GM15510 (cell line): ENCODE measurements around the gene DAD1.

Source experiments
- POLR2A ChIP-seq: IDR thresholded peaks from 3 replicates; pipeline ENCODE4 v1.6.1; 2011; ENCODE audit warnings: borderline replicate concordance; ENCODE audit not compliant: insufficient read length; ENCODE audit errors: extremely low read depth

The DAD1 gene

DNA sequence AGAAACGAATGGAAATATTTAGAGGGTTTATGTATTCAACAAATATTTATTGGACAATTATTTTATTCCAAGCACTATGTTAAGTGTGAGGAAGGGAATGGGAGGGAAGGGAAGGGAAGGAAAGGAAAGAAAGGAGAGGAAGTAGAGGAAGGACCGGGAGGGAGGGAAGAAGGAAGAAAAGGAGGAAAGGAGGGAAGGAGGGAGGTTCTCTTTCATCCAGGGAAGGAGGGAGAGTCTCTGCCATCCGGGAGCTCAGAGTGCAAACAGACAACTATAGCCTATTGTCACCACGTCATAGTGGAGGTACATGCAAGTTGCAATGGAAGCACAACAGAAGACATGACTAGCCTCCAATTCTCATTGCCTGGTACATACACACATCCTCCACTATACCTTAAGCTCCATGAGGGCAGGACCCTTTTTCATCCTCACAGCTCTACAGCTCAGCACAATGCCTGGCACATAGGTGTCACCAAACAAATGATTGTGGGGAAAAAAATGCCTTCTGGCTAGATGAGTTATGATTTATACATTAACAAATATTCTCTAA lies 48.1 kb downstream of the DAD1 start:
- no peak for TF ChIP-seq POLR2A

DNA sequence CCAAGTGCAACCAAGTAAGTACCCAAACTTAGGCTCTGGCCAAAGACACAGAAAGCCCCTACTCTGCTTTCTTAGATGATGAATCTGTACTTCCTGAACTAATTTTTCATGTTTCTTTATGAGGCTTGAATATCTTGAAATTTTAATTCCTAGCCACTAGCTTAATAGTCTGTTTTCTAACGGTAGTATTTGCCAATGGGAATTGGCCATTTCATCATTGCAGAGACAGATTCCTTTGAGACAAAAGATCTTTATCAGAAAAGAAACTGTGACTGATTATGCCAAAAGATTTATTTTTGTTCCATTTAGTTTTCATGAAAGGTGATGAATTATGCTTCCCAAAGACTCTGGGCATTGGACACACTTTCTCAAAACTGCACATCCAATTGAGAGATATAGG lies 48.7 kb downstream of the DAD1 start:
- TF ChIP-seq POLR2A = no peak

DNA sequence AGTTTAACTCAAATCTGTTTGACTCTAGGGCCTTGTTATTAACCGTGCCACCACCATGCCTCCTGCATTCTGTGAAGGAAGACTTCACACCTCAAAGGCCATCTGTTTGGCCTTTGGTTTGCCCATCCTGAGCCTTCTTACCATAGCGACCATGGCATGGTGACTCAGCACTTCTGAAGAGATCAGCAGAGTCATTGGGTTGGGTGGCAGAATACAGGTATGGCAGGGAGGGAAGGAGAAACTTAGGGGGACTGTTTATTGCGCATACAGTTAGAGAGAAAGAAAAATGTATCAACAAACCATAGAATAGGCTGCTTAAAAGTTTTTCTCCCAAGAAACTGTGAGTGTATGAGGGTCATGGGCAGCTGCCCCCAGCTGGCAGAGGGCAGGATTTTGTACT lies 49.2 kb downstream of the DAD1 start:
- no peak for TF ChIP-seq POLR2A

DNA sequence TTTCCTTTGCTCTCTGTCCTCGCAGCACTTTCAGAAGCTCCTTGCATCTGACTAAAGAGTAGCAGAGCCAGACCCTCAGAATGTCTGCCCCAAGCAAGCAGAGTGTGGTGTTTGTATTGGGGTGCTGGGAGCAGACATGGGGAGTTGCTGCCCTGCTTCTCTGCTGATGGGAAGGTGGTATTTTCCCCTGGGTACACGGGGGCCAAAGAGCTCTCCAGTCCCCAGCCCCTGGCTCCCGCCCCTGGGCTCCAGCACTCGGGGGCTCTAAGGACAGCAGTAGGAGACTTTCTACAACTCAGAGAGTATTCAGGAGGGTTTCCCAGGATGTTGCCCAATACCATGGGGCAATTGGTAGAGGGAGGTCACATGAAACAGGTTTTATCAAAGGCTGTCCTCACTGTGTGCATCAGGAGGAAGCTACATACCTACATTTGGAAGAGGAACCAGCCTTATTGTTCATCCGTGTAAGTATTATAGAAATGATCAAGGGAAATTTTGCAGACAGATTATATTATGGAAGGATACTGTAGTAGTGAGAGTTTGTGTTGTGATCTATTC lies 50.3 kb downstream of the DAD1 start:
- no peak for TF ChIP-seq POLR2A

DNA sequence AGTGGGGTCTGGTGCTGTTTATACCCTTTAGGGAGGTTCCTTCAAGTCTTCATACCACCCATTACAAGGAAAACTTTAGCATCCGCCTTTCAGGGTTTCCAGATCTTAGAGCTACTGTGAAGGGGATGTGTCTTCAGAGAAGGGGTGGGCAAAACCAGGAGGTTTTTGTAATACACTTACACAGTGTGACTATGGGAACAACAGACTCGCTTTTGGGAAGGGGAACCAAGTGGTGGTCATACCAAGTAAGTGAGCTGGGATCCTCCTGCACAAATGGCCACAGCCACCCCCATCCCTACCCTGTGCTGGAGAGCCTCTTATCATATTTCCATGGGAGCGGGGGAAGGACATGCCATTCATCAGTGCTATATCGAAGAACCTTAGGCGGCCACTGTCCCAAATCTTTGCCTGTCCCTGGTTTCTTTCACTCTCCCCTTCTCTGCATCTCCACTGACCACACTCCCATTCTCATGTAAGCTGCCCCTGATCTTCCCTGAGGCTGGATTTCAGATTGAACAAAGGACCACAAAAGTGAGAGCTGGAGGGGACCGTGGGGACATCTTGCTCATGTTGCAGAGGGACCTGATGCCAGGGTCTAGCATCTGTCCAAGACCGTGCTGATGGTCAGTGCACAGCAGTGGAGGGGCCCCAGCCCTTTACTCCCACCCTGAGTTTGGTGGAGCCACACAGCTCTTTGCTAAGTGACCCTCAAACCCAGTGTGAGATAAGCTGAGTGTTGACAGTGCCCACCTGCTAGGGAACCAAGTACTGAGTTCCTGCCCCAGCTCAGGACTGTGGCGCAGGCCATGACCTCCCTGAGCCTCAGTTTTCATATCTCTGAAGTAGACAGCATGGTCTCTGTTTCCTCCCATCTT lies 51.4 kb downstream of the DAD1 start:
- TF ChIP-seq POLR2A = no peak

DNA sequence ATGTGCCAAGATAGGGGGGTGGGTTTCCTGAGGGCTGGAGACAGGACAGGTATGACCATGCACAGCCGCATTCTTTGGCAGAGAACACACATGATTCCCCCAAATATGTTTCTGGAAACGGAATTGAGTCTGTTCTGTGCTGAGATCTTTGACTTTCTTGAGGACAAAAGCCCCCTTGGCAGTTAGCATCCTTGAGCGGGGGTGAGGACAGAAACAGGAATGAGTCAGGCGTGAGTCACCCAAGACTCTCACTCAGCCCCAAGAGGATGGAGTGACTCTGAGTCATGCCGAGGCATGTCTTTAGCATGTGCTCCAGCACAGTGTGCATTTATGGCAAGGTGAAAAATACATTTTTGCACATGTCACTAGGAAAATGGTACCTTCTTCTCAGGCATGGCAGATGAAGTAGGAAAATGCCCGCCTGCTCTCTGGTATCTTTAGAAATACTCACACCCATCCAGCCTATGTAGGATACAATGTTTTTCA lies 52.1 kb downstream of the DAD1 start:
- TF ChIP-seq POLR2A = peak; percentile 42

DNA sequence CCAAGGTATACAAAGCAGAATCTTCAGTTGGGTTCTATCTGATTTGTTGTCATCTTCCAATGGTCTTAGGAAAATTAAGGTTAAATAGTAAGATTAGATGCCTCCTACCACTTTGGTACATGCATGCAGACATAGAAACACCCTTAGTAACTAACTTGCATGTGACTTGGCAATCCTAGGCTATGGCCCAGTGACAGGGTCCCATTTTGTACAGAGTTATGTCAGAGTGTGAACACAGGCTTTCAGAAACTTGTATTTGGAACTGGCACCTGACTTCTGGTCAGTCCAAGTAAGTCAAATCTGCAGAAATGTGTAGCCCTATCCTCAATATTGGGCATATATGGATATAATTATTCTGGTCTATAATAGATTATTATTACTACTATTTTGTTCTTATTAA lies 53.1 kb downstream of the DAD1 start:
- TF ChIP-seq POLR2A = peak; percentile 22

DNA sequence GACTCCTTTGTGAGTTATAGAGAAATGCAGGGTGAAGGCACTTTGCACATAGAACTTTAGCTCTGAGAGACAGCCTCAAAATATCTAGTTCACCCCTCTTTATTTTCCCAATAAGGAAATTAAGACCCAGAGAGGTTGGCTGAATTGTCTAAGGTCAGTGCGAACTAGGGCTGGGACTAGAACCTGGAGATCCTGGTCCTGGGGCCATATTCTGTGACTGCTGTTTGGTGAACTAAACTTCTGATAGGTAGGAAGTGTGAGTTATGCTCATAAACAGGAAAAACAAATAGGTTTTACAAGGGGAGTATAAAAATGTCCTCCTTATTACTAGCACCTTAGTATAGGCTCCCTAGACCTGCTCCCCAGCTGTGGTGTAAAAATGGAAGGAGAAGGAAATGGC lies 53.9 kb downstream of the DAD1 start:
- no peak for TF ChIP-seq POLR2A

DNA sequence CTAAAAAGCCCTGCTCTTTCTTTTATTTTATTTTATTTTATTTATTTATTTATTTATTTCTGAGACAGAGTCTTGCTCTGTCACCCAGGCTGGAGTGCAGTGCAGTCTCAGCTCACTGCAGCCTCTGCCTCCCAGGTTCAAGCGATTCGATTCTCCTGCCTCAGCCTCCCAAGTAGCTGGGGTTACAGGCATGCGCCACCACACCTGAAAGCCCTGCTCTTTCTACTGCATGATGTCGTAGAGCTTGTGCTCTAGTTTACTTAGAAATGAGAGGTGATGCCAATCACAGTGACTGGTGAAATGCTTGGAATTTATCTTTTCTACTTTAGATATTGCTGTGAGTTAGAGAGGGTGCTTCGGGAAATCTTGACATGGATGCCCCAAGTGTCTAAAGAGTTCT lies 54.5 kb downstream of the DAD1 start:
- no peak for TF ChIP-seq POLR2A

DNA sequence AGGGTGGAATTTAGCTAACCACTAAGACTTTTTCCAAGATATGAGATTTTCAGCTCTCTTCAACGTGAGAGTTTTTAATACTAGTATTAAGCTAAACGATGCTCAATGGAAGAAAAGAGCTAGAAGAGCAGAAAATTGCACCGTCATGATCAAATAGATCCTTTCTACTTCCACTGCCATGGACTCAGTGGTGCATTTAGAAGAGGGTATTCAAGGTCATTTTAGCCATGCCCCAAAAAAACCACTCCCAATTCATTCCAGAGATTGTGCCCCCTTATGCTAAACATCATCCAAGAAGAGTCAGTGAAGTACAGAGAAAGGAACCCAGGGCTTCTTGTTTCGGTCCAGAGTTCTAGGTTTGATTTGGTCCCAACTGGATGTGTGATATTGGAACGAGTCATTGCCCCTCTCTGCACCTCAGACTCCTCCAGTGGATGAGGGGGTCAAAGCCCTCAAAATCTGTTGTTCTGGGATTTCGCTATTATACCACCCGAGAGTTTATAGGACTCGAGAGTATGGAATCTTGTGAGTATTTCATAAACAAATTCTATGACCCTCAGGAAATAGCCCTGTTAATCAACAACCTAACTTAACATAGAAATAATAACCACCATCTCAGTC lies 55.2 kb downstream of the DAD1 start:
- TF ChIP-seq POLR2A = no peak

DNA sequence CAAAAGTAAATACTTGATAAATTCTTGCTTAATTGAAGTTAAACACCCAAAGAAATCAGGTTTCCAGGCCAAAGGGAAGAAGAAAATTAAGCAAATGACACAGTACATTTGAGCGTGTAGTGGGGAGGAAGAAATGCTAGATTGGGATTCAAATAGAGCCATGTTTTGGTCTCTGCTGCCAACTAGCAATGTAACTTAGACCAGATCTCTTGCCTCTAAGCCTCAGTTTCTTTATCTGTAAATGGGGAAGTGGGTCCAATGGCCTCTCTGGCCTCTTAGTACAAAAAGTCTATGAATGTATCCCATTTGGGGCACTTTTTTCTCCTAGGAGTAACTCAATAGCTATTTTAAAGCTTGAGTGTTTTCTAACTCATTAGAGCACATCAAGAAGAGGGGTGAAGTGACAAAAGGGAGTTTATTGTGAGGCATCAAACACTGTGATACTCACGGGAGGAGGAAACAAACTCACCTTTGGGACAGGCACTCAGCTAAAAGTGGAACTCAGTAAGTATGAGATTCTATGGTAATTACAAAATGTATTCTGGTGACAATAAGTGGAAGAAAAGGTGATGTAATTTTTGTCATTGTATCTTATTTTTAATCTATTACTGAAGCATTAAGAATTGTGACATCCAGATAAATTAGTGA lies 55.8 kb downstream of the DAD1 start:
- TF ChIP-seq POLR2A = peak; percentile 16

DNA sequence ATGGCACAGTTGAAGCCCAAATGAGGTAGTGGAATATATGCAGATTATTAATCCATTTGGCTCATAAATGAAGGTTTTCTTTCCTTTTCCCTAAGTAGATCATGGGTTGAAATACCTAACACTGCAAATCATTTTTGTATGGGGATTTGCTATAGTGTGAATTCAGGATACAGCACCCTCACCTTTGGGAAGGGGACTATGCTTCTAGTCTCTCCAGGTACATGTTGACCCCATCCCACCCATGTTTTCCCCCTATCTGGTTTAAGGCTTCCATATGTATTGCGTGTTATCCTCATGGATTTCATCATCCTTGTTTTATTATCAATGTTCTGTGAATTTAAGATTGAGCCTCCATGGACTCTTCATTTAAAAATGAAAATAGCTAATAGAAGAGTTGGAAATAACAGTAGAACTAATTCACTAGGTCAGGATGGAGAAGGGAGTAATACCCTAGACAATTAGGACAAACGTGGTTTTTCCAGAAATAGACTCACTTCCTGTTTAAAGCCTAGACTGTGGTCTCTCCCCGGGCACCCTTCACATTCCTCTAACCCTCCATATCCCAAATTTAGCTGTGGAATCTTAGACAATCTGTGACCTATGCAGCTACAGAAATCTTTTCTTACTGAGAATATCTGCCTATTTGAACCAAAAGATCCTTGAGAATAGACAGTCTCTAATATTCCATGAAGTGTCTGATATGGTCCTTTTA lies 56.5 kb downstream of the DAD1 start:
- no peak for TF ChIP-seq POLR2A

DNA sequence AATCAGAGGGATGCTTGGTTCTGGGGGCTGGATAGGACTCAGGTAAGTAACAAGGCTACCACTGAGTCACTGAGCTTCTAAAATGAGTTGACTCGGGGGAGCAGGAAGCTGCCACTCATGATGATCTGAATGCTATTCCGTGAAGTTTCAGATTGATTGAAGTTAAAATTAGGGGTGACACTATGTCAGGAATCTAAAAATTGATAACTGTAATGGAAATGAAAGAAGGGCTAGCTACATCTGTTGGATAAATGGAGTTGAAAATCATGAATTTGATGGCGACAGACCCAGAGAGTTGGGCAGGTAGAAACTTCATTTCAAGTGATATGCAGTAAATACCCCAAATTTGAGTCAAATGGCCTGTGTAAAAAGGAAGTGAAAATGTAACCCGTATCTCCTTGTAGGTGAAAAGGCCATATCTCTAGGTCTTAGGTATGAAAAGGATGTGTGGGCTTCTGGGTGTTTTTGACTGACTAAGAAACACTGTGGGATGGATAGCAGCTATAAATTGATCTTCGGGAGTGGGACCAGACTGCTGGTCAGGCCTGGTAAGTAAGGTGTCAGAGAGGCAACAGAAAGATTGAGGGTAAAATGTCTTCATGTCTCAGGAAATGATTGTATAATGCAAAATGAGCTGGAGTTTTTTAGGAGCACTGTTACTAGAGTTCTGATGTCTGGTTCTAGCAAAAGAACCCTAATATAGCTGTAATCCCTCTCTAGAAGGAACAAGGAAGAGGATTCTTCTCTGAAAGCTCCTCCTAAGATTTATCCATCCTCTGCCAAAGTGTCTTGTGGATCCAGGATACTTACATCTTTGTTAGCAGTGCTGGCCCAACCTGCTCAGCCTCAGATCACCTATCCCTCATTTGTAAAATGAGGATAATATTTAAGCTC lies 57.3 kb downstream of the DAD1 start:
- peak; percentile 79 for TF ChIP-seq POLR2A
